ENCODE results near the gene GOT1. TPM values are rescaled to one million over a fixed set of nuclear protein-coding genes. Genes with fewer than 3 reads are reported as not detected.

Gene GOT1
- total RNA-seq, 1 experiment from 2014 or later = 32.6 TPM

GRCh38 chr10:99393036-99393435, 37.4 kb downstream of the GOT1 start:
- Histone ChIP-seq H2AFZ (ENCODE audit: low read length) (no peak overlapping the region), H3K4me3 (ENCODE audit: low read length) (no peak overlapping the region), H3F3A (ENCODE audit: low read length, unreplicated experiment) (peaks cover 7% of the 10 kb centered on the region), H3K9me2 (replicated peaks; ENCODE audit: low read length) (no peaks in the 10 kb centered on the region), H3K36me3 (ENCODE audit: low read depth, low read length) (peaks cover 6% of the 10 kb centered on the region; the same call in 1 of the 2 replicates), H3K27ac (ENCODE audit: low read length) (no peak overlapping the region), H3K4me1 (ENCODE audit: insufficient read depth, low read length) (peaks cover 58% of the 10 kb centered on the region), H3K79me2 (ENCODE audit: low read length) (no peaks in the 10 kb centered on the region), H3K27me3 (ENCODE audit: low read length) (no peaks in the 10 kb centered on the region), H3K4me2 (ENCODE audit: low read length) (peak overlapping the region; percentile 57), H3K9me3 (ENCODE audit: low read length) (no peaks in the 10 kb centered on the region), H4K20me1 (ENCODE audit: low read length) (no peaks in the 10 kb centered on the region), H3K9ac (ENCODE audit: low read length) (no peak overlapping the region)
- CTCF ChIA-PET = interaction anchor here (1.2 kb wide), 1 partner anchor 43 kb away, joined by 9 read pairs; no protein-coding TSS in a partner anchor
- TF ChIP-seq EZH2phosphoT487 (IDR thresholded peaks at IDR 0.05; ENCODE audit: borderline replicate concordance, low read length) = no peak
- no peak for TF ChIP-seq CTCF (conservative IDR thresholded peaks at IDR 0.05; ENCODE audit: low read depth, low read length)
- no peak for TF ChIP-seq EZH2 (IDR thresholded peaks at IDR 0.05; ENCODE audit: low read length, unreplicated experiment)
- intact Hi-C loops (cut with micrococcal nuclease) = loop anchor here (2.0 kb wide), 1 partner anchor 20 kb away; no protein-coding TSS in a partner anchor
- BruUV-seq (replicated peaks) = no TSS peak
- POLR2A ChIA-PET (ENCODE audit: unreplicated experiment) = no interaction called here
- ATAC-seq = no peak
- DNase-seq = peak; percentile 45

- TF ChIP-seq CTCF (conservative IDR thresholded peaks at IDR 0.05; ENCODE audit: low read depth, low read length) (no peak), EZH2phosphoT487 (IDR thresholded peaks at IDR 0.05; ENCODE audit: borderline replicate concordance, low read length) (no peak)
- Histone ChIP-seq H3F3A (ENCODE audit: low read length, unreplicated experiment) (peaks cover 7% of the 10 kb centered on the region), H3K9me2 (replicated peaks; ENCODE audit: low read length) (no peaks in the 10 kb centered on the region), H2AFZ (ENCODE audit: low read length) (no peak overlapping the region), H3K9ac (ENCODE audit: low read length) (no peak overlapping the region), H4K20me1 (ENCODE audit: low read length) (no peaks in the 10 kb centered on the region), H3K36me3 (ENCODE audit: low read depth, low read length) (no peaks in the 10 kb centered on the region), H3K9me3 (ENCODE audit: low read length) (no peaks in the 10 kb centered on the region), H3K4me1 (ENCODE audit: insufficient read depth, low read length) (peaks cover 45% of the 10 kb centered on the region), H3K27ac (ENCODE audit: low read length) (no peak overlapping the region), H3K79me2 (ENCODE audit: low read length) (no peaks in the 10 kb centered on the region), H3K4me2 (ENCODE audit: low read length) (no peak overlapping the region), H3K4me3 (ENCODE audit: low read length) (no peak overlapping the region), H3K27me3 (ENCODE audit: low read length) (no peaks in the 10 kb centered on the region)
- CTCF ChIA-PET = no interaction called here
- ATAC-seq = no peak
- intact Hi-C loops (cut with micrococcal nuclease) = no loop called here
- POLR2A ChIA-PET (ENCODE audit: unreplicated experiment) = no interaction called here
- DNase-seq = no peak
- BruUV-seq (replicated peaks) = no TSS peak
Measured at GRCh38 chr10:99391346-99391745, 39.1 kb downstream of the GOT1 start.

GRCh38 chr10:99389729-99390480, 40.5 kb downstream of the GOT1 start:
- no peaks in the 10 kb centered on the region for H3K9me2 ChIP-seq (replicated peaks; ENCODE audit: low read length)
- peaks cover 31% of the 10 kb centered on the region for H3K4me1 ChIP-seq (ENCODE audit: insufficient read depth, low read length)
- H3K9me3 ChIP-seq (ENCODE audit: low read length) = no peaks in the 10 kb centered on the region
- CTCF ChIA-PET = no interaction called here
- no peak for DNase-seq
- H3K4me2 ChIP-seq (ENCODE audit: low read length) = no peak overlapping the region
- no peaks in the 10 kb centered on the region for H4K20me1 ChIP-seq (ENCODE audit: low read length)
- no peak overlapping the region for H2AFZ ChIP-seq (ENCODE audit: low read length)
- H3K36me3 ChIP-seq (ENCODE audit: low read depth, low read length) = no peaks in the 10 kb centered on the region
- intact Hi-C loops (cut with micrococcal nuclease) = no loop called here
- no peak overlapping the region for H3K4me3 ChIP-seq (ENCODE audit: low read length)
- BruUV-seq (replicated peaks) = no TSS peak
- no peak overlapping the region for H3K27ac ChIP-seq (ENCODE audit: low read length)
- H3K27me3 ChIP-seq (ENCODE audit: low read length) = no peaks in the 10 kb centered on the region
- POLR2A ChIA-PET (ENCODE audit: unreplicated experiment) = no interaction called here
- TF ChIP-seq EZH2phosphoT487 (IDR thresholded peaks at IDR 0.05; ENCODE audit: borderline replicate concordance, low read length) (no peak), CTCF (conservative IDR thresholded peaks at IDR 0.05; ENCODE audit: low read depth, low read length) (no peak), EZH2 (IDR thresholded peaks at IDR 0.05; ENCODE audit: low read length, unreplicated experiment) (no peak)
- H3F3A ChIP-seq (ENCODE audit: low read length, unreplicated experiment) = no peaks in the 10 kb centered on the region
- H3K79me2 ChIP-seq (ENCODE audit: low read length) = no peaks in the 10 kb centered on the region
- no peak overlapping the region for H3K9ac ChIP-seq (ENCODE audit: low read length)
- no peak for ATAC-seq
